Measurements from ENCODE around the gene GLB1L2. TPM values are rescaled to one million over a fixed set of nuclear protein-coding genes. Genes with fewer than 3 reads are reported as not detected.

The GLB1L2 gene
- total and polyA plus RNA-seq, 2 donors = 1.5 to 8.1 TPM

DNA sequence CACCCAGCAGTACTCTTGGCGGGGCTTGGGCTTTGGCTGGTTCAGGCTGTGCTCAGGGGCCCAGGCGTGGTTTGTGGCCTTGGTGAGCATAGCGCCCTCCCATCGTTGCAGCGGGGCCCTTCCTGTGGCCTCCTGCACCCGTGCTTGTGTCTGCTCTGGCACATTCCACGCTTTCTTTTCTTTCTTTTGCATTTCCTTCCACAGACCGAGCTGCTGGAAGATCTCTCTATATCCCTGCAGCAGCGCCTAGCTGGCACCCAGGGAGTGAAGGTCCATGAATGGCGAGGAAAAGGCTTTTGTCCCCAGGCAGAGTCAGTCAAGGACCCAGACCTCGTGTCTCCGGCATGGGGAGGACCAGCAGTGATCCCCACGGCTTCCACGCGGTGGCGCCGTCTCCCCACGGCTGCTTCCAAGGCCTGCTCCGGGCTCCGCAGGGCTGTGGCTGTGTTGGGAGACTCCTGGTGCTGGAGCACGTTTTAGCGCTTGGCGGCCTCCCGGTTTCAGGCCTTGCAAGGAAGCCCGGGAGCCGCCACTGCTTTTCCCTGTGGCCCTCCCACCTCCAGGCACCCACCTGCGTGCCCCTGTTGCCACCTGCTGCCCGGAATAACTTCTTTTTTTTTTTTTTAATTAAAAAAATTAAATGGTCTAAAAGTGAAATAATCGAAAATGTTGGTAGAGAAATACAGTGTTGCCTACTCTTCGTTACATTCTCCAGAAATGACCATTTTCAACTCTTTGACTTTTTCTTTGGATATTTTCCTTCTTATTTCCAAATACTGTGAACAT is 28.5 kb downstream of the GLB1L2 start:
- Histone ChIP-seq H3K4me3 (ENCODE audit: low read depth, low read length) (no peak overlapping the region), H3K4me1 (ENCODE audit: insufficient read depth) (no peaks in the 10 kb centered on the region), H3K36me3 (ENCODE audit: insufficient read depth) (no peaks in the 10 kb centered on the region), H3K27ac (ENCODE audit: low read depth) (no peak overlapping the region)
- DNase-seq (ENCODE audit: extremely low spot score) = no peak
- WGBS = 27% methylated on average over 30 of the region's 30 CpGs

DNA sequence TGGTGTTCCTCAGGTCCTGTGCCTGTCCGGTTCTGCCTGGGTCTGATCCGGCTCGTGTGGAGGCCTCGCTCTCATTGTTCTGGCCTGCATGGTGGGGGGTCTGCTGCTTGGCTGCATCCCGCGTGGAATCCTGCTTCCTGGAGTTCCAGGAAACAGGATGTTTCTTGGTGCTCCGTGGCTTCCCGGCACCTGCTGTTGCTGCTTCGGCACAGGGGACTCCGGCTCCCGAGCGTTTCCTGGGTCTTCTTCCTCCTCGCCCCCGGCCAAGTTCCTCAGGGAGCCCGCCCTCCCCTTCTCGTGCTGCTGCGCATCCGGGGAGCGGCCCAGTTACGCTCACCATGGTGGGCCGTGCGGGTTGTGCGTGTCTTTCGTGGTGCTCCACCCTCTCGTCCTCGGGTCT is 29.9 kb downstream of the GLB1L2 start:
- DNase-seq (ENCODE audit: extremely low spot score) = no peak
- WGBS = 77% methylated on average over 26 of the region's 26 CpGs

DNA sequence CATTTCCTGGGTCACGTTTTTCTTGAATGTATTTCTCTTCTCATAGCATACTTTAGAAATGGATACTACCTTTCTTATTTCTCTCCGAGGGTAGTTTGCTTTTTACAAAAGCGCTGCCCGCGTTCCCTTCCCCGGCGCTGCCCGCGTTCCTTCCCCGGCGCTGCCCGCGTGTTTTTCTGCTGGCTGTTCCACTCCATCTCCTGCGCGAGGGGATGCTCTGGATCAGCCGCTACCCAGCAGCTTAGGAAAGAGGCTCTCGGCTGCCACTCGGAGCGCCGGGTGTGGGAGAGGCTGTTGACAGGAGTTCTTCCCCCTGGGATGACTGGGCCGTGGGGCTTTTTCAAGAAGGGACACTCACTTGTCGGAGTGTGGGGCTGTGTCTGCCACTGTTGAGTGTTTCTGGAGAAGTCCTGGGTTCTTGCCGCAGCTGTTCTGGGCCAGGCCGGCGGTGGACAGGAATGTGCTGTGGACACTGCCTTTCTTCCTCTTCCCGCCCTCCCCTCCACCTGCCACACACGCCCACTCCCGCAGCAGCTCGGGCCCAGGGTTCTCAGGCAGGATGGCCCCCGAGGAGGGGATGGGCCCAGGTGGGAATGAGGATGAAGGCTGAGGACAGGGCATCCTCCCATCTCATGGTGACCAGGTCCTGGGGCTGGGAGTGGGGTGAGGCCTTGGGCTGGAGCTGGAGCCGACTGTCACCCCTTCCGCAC is 30.6 kb downstream of the GLB1L2 start:
- H3K27ac ChIP-seq (ENCODE audit: low read depth) = no peak overlapping the region
- 88% methylated on average over 32 of the region's 32 CpGs for WGBS
- no peak for DNase-seq (ENCODE audit: extremely low spot score)
- H3K4me1 ChIP-seq (ENCODE audit: insufficient read depth) = no peaks in the 10 kb centered on the region
- H3K4me3 ChIP-seq (ENCODE audit: low read depth, low read length) = no peak overlapping the region
- no peaks in the 10 kb centered on the region for H3K36me3 ChIP-seq (ENCODE audit: insufficient read depth)

More for the DNA sequence above, 29.9 kb downstream of the GLB1L2 start:
- Histone ChIP-seq H3K4me1 (ENCODE audit: insufficient read depth) (no peaks in the 10 kb centered on the region), H3K4me3 (ENCODE audit: low read depth, low read length) (no peak overlapping the region), H3K27ac (ENCODE audit: low read depth) (no peak overlapping the region), H3K36me3 (ENCODE audit: insufficient read depth) (no peaks in the 10 kb centered on the region)

DNA sequence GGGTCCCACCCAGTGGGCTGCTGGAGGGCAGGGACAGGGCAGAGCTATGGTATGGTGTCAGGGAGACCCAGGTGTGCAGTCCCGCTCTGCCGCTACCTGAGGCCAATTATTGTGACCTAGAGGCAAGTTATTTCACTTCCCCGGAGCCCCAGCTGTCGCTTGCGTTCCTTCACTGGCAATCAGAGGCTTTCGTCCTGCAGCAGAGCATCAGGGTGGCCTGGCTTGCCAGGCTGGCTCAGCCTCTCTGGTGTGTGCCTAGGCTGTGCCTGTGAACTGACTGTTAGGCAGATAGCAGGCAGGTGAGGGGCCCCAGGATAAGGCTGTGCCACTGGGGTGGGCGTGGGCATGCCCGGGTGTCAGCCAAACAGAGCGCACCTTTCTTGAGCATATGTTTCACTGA is 31.4 kb downstream of the GLB1L2 start:
- DNase-seq (ENCODE audit: extremely low spot score) = no peak
- Histone ChIP-seq H3K27ac (ENCODE audit: low read depth) (no peak overlapping the region), H3K4me3 (ENCODE audit: low read depth, low read length) (no peak overlapping the region), H3K36me3 (ENCODE audit: insufficient read depth) (no peaks in the 10 kb centered on the region), H3K4me1 (ENCODE audit: insufficient read depth) (no peaks in the 10 kb centered on the region)
- 87% methylated on average over 9 of the region's 9 CpGs for WGBS

DNA sequence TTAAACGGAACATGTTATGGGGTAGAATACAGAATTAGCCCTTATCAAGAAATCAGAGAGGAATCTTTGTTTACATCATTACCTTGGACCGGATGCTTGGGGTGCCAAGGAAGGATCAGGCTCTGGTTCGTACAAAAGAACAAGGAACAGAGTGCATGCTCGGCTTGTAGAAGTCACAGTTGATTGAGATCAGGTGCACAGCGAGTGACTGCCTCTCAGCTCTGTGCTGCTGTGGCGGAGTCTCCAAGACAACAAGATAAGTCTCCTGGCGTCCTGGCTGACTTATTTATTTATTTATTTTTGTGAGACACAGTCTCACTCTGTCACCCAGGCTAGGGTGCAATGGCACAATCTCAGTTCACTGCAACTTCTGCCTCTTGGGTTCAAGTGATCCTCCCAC is 31.8 kb downstream of the GLB1L2 start:
- 52% methylated on average over 7 of the region's 7 CpGs for WGBS
- no peak for DNase-seq (ENCODE audit: extremely low spot score)
- no peaks in the 10 kb centered on the region for H3K4me1 ChIP-seq (ENCODE audit: insufficient read depth)
- H3K36me3 ChIP-seq (ENCODE audit: insufficient read depth) = no peaks in the 10 kb centered on the region
- H3K27ac ChIP-seq (ENCODE audit: low read depth) = no peak overlapping the region
- no peak overlapping the region for H3K4me3 ChIP-seq (ENCODE audit: low read depth, low read length)

DNA sequence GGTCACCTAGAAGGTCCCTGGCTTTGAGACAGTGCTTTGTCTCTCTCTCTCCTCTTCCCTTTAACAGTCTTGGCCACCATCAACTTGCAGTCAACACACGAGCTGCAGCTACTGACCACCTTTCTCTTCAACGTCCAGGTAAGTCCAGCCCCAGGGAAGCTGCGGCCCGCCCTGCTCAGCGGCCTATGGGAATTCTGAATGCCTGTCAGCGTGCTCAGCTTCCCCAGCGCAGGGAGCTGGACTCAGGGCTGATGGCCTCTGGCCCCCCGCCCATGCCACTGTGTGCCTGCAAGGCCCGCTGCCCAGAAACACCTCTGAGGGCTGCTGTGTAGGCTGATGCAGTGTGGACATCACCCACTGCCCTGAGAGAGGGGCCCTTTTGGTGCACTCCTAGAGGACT is 32.5 kb downstream of the GLB1L2 start:
- H3K27ac ChIP-seq (ENCODE audit: low read depth) = no peak overlapping the region
- H3K4me3 ChIP-seq (ENCODE audit: low read depth, low read length) = no peak overlapping the region
- H3K36me3 ChIP-seq (ENCODE audit: insufficient read depth) = no peaks in the 10 kb centered on the region
- H3K4me1 ChIP-seq (ENCODE audit: insufficient read depth) = no peaks in the 10 kb centered on the region
- 82% methylated on average over 9 of the region's 9 CpGs for WGBS
- DNase-seq (ENCODE audit: extremely low spot score) = no peak

DNA sequence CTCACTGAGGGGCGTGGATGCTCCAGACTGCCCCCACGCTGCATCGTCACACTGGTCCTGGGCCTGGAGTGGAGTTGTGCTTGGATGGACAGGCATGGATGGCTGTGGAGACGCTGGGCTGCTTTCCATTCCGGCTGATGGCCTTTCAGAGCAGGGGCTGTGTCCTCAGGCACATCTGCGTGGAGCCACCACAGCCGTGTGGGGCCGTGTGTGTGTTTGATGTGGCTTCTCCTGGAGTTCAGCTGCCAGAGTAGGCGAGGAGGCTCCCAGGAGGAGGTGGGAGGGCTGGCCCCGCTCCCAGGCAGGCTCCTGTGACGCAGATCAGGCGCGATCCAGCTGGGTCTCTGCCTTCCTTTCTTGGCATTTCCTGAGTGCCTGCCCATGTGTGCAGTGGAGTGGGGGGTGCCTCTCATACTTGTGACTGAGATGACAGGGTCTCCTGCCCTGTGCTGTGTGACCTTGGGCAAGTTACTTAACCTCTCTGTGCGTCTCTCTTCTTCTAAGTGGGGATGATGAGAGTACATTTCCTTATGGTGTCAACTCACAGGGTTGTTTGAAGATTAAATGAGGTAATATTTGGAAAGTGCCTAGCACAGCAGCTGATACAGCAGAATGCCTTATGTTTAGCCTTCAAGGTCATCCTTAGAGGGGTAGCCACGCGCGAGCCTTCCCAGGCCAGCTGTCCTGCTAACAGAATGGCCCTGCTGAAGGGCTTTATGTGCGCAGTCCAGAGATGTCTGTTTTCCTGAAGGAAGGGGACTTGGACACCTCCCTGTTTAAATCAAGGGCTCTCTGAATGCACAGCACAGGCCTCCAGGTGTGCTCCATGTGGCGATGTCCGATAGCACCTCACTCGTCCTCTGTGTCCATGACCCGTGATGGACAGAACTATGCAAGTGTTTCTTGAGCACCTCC is 33.5 kb downstream of the GLB1L2 start:
- WGBS = 63% methylated on average over 22 of the region's 22 CpGs
- H3K27ac ChIP-seq (ENCODE audit: low read depth) = no peak overlapping the region
- no peaks in the 10 kb centered on the region for H3K36me3 ChIP-seq (ENCODE audit: insufficient read depth)
- H3K4me3 ChIP-seq (ENCODE audit: low read depth, low read length) = no peak overlapping the region
- H3K4me1 ChIP-seq (ENCODE audit: insufficient read depth) = no peaks in the 10 kb centered on the region
- no peak for DNase-seq (ENCODE audit: extremely low spot score)

DNA sequence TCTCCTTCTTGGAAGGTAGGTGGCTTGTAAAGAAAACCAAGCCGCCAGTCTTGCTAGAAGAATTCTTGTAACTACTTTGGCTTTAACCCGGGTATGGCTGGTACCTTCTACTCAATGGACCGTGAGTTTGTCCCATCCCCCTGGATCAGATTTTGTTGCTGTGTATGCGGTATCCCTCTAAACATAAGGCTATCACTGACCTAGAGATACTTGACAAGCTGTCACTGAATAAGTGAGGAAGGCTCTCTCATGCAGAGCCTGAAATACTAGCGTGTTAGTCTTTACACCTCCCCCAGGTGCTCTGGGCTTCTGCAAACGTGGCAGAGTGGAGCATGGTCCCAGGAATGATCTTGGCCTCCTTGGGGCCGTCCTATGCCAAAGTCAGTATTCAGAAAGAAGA is 34.5 kb downstream of the GLB1L2 start:
- no peaks in the 10 kb centered on the region for H3K4me1 ChIP-seq (ENCODE audit: insufficient read depth)
- no peak for DNase-seq (ENCODE audit: extremely low spot score)
- 69% methylated on average over 7 of the region's 7 CpGs for WGBS

DNA sequence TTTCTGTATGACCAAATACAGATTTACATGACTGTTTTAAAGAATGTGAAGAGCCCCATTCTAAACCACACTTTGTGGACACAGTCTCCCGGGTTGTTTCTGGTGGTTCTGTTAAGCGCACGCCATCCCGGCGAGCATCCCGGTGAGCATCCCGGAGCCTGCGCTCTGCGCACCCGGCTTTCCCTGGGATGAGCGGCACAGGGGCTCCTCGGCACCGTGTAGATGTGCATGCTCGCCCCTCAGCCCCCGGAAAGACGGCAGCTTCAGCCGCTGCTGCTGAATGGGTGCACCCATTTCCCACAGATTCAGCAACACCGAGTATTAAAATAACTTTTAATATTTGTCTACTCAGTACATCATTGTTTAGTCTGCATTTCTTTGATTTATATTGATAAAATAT is 36.0 kb downstream of the GLB1L2 start:
- H3K36me3 ChIP-seq (ENCODE audit: insufficient read depth) = no peaks in the 10 kb centered on the region
- H3K27ac ChIP-seq (ENCODE audit: low read depth) = no peak overlapping the region
- 94% methylated on average over 18 of the region's 18 CpGs for WGBS
- no peaks in the 10 kb centered on the region for H3K4me1 ChIP-seq (ENCODE audit: insufficient read depth)
- H3K4me3 ChIP-seq (ENCODE audit: low read depth, low read length) = no peak overlapping the region
- no peak for DNase-seq (ENCODE audit: extremely low spot score)

More for the DNA sequence above, 34.5 kb downstream of the GLB1L2 start:
- Histone ChIP-seq H3K36me3 (ENCODE audit: insufficient read depth) (no peaks in the 10 kb centered on the region), H3K27ac (ENCODE audit: low read depth) (no peak overlapping the region), H3K4me3 (ENCODE audit: low read depth, low read length) (no peak overlapping the region)

DNA sequence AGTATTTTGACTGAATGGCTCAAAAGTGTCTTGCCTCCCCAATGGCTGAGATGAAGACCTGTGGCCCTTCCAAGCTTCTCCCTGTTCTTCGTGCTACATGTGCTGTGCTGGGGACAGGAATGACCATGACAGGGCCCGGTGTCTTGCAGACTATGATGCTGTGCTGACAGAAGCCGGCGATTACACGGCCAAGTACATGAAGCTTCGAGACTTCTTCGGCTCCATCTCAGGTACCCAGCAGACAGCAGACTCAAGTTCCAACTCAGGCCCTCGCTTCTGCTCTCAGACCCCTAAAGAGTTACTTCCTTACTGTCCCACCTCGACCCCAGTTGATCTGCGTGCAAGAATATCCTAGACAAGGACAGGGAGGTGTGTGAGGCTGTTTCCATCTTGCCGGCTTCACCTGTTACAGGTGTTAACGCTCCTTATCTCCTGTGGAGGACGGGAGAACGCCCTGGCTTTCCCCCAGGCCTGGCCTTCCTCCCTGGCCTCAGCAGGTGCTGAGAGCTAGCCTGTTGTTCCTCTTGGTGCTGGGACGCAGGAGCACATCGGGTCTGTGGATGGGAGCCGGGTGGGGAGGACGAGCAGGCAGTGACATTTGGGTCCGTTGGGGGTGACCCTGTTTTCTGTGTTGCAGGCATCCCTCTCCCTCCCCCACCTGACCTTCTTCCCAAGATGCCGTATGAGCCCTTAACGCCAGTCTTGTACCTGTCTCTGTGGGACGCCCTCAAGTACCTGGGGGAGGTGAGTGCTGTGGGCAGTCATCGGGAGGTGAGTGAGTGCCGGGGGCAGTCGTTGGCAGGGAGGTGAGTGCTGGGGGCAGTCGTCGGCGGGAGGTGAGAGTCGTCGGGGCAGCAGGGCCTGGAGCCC is 38.1 kb downstream of the GLB1L2 start:
- Histone ChIP-seq H3K27ac (ENCODE audit: low read depth) (no peak overlapping the region), H3K36me3 (ENCODE audit: insufficient read depth) (no peaks in the 10 kb centered on the region), H3K4me1 (ENCODE audit: insufficient read depth) (no peaks in the 10 kb centered on the region), H3K4me3 (ENCODE audit: low read depth, low read length) (no peak overlapping the region)
- DNase-seq (ENCODE audit: extremely low spot score) = no peak
- WGBS = 84% methylated on average over 30 of the region's 30 CpGs

DNA sequence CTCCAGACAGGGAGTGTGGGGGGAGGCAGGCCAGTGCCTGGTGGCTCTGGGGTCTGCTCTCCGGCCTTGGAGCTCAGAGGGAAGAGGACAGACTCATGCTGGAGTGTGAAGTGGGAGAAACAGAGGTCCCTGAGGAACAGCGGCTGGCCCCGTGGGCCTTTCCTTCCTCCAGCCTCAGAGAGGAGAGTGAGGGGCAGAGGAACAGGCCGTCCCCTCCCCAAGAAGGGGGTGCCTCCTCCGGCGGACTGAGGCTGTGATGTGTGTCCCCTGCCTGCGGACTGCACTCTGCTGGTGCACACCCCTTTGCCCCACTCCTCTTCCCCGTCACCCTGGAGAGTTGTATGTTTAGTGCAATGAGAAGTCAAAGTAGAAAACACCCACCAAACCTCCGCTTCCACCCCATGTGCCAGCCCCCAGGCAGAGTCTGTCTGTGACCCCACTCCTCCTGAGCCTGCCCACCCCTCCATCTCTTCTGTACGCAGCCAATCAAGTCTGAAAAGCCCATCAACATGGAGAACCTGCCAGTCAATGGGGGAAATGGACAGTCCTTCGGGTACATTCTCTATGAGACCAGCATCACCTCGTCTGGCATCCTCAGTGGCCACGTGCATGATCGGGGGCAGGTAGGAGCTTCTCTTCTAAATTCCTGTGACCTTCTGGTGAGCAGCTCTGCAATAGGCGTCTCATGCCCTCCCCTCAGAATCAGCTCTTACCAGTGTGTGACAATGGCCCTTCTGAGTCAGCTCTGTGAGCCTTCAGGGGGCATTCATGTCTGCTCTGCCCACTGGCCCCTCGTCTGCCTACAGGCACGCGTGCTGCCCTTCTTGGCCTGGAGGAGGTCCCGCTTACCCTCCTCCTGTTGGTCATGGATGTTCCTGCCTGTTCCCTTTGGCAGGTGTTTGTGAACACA is 39.0 kb downstream of the GLB1L2 start:
- no peak for DNase-seq (ENCODE audit: extremely low spot score)
- no peaks in the 10 kb centered on the region for H3K4me1 ChIP-seq (ENCODE audit: insufficient read depth)
- H3K36me3 ChIP-seq (ENCODE audit: insufficient read depth) = no peaks in the 10 kb centered on the region
- no peak overlapping the region for H3K27ac ChIP-seq (ENCODE audit: low read depth)
- 86% methylated on average over 19 of the region's 19 CpGs for WGBS
- H3K4me3 ChIP-seq (ENCODE audit: low read depth, low read length) = no peak overlapping the region

All from urinary bladder (tissue), 4 donors.